OCI-LY3 (cell line): ENCODE measurements around the gene TNS1.

Experiments used
- CTCF ChIP-seq: fragments of 200-600, 300-600 bp; sonication (generic); IDR thresholded peaks from 2 replicates; pipeline ENCODE4 v1.5.1; 2014; ENCODE audit warnings: antibody characterized with exemption, low read length, low read depth
- EZH2phosphoT487 ChIP-seq: fragments of 200-600 bp; shearing (Covaris generic); IDR thresholded peaks from 2 replicates; pipeline ENCODE4 v1.6.1; 2018; ENCODE audit warnings: antibody characterized with exemption, mixed run types, low read depth

- no peak for TF ChIP-seq CTCF
- no peak for TF ChIP-seq EZH2phosphoT487
These were observed 207.7 kb downstream of the TNS1 start for GRCh38 chr2:217795067-217795466.
